GM18868 (cell line): ENCODE results near the gene SIPA1L3.
"Not testable (repeated sequence)": the region's sequence is repeated elsewhere in the genome, so short reads cannot be mapped to it uniquely, and the experiment has no call there.

ENCODE experiments used
- ATAC-seq: cut with Tn5 transposase; IDR thresholded peaks from one replicate; pipeline ENCODE4 v1.9.1; 2021; ENCODE audit warnings: mild to moderate bottlenecking, moderate library complexity; ENCODE audit not compliant: unreplicated experiment

Gene SIPA1L3

GRCh38 chr19:38061294-38061693 lies 154.3 kb downstream of the SIPA1L3 start:
- ATAC-seq = no peak

DNA sequence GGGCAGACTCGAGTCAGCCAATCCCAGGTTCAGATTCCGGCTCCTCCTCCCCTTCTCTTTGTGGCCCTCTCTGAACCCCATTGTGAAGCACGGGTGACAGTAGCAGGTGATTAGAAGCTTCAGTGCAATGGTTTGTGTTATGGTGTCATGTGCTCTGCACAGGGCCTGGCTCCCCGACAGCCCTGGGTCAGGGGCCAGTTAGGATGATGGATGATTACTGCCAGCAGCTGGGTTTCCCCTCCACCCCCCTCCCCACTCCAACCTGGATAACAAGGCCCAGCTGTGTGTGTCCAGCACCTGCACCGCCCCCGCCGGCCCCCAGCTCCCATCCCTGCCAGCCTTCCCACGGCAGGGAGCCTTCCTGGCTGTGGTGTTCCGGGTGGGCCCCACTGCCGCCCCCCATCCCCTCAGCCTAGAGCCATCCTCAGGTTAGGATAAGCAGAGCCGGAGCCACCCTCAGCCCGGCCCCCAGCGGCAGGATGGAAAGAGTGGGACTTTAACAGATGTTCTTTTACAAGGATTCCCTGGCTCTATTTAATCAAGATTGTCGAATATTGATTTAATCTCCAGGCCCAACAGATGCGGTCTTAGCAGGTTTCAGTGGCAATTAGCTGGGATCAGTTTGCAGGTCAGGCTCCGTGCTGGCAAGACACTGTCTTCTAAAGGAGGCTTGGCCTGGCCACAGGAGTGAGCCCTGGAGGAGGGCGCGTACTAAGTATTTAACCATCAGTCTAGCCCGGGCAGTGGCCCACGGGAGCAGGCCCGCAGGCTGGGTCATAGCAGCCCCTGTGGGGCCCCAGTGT lies 156.2 kb downstream of the SIPA1L3 start:
- ATAC-seq = no peak

- no peak for ATAC-seq
Observed at GRCh38 chr19:38063928-38064327, 156.9 kb downstream of the SIPA1L3 start.

DNA sequence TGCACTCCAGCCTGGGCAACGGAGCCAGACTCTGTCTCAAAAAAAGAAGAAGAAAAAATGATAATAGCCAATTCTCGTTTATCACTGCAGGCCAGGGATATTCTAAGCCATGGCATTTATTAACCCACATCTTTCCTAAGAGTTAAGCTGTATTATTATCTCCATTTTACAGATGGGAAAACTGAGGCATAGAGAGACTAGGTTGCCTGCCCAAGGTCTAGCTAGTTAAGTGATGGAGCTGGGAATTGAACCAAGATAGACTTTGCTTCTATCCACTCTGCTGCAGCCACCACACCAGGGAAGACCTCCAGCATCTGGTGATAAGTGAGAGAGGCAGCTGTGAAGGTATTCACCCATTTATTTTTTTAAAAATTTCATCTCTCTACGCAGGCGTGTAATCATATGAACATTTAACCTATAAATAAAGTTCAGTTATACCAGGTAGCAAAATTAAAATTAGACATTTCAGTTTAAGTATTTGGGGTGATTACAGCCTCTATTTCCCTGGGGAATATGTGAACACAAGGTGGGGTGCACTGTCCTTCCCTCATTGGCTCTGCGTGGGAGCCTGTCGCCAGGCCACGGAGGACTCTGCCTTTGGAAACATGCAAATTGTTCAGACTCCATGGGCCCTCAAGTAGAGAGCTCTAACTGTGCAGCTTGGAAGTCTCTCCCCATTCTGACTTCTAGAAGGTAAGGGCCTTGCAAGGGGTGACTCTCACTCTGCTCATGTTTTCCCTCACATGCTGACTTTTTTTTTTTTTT lies 157.8 kb downstream of the SIPA1L3 start:
- no peak for ATAC-seq

GRCh38 chr19:38065775-38066174 lies 158.8 kb downstream of the SIPA1L3 start:
- ATAC-seq = not testable (repeated sequence)

DNA sequence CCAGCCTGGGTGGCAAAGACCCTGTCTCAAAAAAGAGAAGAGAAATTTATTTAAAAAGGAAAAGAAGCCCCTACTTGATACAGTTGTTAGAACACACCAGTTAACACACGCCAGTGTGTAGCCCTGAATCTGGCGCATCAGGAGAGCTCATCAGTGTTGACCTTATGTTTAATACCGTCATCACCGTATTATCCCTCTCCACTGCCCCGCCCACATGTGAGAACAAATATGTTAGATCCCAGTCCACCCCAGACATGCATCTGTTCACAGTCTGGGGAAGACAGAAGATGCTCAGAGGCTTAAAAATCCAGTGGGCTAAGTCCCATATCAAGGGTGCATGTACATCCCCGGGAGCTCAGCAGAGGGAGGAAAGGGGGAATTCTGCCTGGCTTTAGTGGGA lies 161.8 kb downstream of the SIPA1L3 start:
- ATAC-seq = no peak

GRCh38 chr19:38070573-38070972 lies 163.6 kb downstream of the SIPA1L3 start:
- no peak for ATAC-seq

DNA sequence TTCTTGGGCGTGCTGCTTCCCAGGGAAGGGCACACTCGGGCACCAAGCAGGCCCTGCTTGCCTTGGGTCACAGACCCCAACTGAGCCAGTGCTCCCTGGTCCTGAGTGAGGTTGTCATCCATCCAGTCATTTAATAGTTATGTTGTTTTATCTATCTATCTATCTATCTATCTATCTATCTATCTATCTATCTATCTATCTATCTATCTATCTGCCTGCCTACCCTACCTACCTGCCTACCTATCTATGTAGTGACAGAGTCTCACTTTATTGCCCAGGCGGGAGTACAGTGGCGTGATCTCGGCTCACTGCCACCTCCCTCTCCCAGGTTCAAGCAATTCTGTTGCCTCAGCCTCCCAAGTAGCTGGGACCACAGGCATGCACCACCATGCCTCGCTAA lies 164.0 kb downstream of the SIPA1L3 start:
- not testable (repeated sequence) for ATAC-seq

DNA sequence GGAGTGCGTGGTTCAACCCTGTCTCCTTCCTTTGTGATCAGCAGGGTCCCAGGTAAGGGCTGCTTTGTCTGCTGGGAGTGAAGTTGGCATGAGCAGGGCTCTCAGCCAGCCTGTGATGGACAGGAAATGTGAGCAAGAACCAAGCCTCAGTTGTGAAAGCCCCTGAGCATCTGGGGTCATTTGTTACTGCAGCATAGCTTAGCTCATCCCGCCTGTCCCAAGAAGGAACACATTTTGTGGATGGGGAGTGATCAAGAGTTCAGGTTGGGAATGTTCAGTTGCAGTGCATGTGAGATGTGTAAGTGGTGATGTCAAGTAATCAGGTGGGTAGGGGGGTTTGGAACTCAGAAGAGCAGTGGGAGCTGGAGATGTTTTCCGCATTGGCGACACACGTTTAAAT lies 164.6 kb downstream of the SIPA1L3 start:
- ATAC-seq = no peak

GRCh38 chr19:38072776-38073750 lies 166.1 kb downstream of the SIPA1L3 start:
- ATAC-seq = no peak

GRCh38 chr19:38073841-38074685 lies 167.1 kb downstream of the SIPA1L3 start:
- ATAC-seq = no peak

DNA sequence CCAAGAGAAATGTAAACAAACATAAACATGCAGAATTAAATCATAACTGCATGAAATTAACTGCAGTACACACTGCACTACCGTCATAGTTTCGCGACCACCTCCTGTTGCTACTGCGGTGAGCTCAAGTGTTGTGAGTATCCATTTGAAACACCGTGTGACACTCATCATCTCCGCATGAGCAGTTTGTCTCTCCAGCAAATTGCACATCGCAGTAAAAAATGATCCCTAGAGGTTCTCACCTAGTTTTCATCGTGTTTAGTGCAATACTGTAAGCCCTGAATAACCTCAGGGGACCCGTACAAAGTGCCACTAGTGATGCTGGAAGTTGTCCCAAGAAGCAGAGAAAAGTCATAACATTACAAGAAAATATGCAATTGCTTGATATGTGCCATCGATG lies 169.3 kb downstream of the SIPA1L3 start:
- ATAC-seq = no peak

DNA sequence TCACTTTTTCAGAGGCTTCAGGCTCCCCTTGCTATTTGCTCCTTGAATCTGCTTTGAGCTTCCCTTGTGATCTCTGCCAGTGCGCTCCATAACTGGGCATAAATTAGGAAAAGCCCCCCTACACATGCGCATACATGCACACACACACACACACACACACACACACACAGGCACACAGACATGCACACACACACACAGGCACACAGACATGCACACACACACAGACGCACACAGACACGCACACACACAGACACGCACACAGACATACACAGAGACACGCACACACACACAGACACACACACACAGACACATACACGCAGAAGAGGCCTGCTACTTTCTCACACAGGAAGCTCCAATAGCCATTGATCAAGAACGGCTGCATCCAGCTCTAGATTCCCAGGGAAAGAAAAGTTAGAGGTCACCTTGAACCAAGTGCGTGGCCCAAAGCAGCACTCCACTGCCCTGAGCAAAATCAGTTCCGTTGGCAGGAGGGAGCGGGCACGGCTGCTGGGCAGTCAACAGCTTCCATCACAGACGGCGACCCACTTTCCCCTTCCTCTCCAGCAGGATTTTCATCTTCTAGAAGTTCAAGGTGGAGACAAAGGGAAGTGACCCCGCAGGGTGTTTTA lies 171.4 kb downstream of the SIPA1L3 start:
- no peak for ATAC-seq

DNA sequence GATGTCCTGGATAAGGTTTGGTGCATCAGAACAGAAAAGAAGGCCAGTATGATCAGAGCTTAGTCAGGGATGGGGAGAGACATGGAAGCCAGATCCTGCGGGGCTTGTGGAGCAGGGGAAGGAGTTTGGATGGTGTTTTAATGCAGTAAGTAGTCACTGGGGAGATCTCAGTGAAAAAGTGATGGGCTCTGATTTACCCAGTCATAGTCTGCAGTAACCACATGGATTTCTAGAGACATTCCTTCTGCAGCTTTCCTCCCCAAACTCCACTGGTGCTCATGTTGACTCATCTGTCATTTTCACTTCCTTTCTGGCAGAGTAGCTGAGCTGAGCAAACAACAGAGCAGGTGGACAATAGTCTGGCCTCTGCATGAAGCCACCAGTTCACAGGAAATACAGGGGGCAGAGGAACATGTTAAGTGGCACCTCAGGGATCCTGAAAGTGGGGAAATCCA lies 172.9 kb downstream of the SIPA1L3 start:
- peak; percentile 81 for ATAC-seq

DNA sequence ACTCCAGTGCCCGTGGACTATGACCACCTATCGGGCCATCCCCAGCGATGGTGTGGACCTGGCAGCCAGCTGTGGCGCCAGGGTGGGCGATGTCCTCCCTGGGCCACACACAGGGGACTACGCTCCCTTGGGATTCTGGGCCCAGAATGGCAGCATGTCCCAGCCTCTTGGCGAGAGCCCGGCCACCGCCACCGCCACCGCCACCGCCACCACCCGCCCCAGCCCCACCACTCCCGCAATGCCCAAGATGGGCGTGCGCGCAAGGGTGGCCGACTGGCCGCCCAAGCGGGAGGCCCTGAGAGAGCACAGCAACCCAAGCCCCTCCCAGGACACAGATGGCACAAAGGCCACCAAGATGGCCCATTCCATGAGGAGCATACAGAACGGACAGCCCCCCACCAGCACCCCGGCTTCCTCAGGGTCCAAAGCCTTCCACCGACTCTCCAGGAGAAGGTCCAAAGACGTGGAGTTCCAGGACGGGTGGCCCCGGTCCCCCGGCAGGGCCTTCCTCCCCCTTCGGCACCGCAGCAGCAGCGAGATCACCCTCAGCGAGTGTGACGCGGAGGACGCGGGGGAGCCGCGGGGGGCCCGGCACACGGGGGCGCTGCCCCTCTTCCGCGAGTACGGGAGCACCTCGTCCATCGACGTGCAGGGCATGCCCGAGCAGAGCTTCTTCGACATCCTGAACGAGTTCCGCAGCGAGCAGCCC lies 174.7 kb downstream of the SIPA1L3 start:
- ATAC-seq = no peak

DNA sequence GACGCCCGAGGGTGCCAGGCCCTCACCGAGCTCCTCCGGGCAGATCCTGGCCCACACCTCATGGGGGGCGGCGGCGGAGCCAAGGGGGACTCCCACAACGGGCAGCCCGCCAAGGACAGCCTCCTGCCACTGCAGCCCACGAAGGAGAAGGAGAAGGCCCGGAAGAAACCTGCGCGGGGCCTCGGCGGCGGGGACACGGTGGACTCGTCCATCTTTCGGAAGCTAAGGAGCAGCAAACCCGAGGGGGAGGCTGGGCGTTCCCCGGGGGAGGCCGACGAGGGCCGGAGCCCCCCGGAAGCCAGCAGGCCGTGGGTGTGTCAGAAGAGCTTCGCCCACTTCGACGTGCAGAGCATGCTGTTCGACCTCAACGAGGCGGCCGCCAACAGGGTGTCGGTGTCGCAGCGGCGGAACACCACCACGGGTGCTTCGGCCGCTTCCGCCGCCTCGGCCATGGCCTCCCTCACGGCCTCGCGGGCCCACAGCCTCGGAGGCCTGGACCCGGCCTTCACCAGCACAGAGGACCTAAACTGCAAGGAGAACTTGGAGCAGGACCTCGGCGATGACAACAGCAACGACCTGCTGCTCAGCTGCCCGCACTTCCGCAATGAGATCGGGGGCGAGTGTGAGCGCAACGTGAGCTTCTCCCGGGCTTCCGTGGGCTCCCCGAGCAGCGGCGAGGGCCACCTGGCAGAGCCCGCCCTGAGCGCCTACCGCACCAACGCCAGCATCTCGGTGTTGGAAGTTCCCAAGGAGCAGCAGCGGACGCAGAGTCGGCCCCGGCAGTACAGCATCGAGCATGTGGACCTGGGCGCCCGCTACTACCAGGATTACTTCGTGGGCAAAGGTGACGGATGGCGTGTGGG lies 175.5 kb downstream of the SIPA1L3 start:
- ATAC-seq = no peak

DNA sequence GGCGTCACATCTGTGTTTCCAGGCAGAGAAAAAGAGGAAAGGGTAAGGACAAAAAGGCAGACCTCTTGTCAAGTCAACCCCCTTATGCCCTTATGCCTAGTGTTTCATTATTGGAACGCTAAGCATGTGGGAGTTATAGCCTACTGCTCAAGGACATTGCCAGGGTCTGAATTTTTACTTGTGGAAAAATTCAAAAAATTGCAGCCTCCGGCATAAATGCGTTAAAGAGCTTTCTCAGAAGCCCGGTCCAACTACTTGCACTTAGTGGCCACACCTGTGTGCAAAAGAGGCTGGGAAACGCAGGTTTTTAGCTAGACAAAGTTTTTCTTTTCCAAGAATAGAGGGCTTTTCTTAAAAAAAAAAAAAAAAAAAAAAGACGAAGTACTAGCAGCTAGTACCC lies 177.2 kb downstream of the SIPA1L3 start:
- no peak for ATAC-seq

DNA sequence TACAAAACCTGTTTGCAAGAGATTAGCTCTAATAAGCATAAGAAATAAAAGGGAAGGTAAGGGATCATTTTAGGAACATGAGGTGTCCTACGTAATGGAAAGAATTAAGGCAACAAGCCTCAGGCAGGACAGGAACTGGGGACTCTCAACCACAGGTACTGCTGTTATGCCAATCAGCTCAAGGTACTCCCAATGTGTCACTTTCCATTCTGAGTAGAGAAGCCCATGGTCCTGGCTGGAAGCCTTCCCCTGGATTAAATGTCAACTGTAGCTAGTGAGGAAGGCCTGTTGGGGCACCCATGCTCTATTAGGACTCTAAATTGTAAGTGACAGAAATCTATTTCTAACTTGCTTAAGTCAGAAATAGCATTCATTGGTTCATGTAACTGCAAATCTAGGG lies 182.4 kb downstream of the SIPA1L3 start:
- no peak for ATAC-seq
